Tibial artery (tissue), 4 donors: ENCODE data around the gene GALNT18.

ENCODE experiments used
- DNase-seq, 2 donors: peaks; one replicate each; pipeline ENCODE4 v3.0.0-alpha.2; 2019
- H3K27ac ChIP-seq, 2 donors: fragments of 200-600 bp; sonication (generic) in 1 of 2; 1 replicate in 1 of 2; 2 replicates in 1 of 2; pipeline ENCODE4 v1.5.1; 2018 to 2019; ENCODE audit warnings: mild to moderate bottlenecking in 1 of 2
- H3K27me3 ChIP-seq, 2 donors: fragments of 200-600 bp; sonication (generic) in 1 of 2; one replicate each; pipeline versions ENCODE4 v1.5.1 to v1.6.0; 2016 to 2019
- H3K36me3 ChIP-seq, 3 donors: fragments of 200-600 bp; sonication (generic) in 2 of 3; one replicate each; pipeline ENCODE4 v1.5.1; 2016 to 2019; ENCODE audit warnings: mild to moderate bottlenecking in 2 of 3
- H3K4me1 ChIP-seq, 4 donors: fragments of 200-600 bp; sonication (generic) in 2 of 4; 1 replicate in 3 of 4; 2 replicates in 1 of 4; pipeline ENCODE4 v1.5.1; 2016 to 2019
- H3K4me3 ChIP-seq, 2 donors: fragments of 200-600 bp; sonication (generic) in 1 of 2; 1 replicate in 1 of 2; 2 replicates in 1 of 2; pipeline ENCODE4 v1.5.1; 2018 to 2019; ENCODE audit warnings: mild to moderate bottlenecking in 2 of 2
- H3K9me3 ChIP-seq, 3 donors: fragments of 200-600 bp; sonication (generic) in 1 of 3; one replicate each; pipeline ENCODE4 v1.5.1; 2016 to 2019
- CTCF ChIP-seq, 2 experiments: fragments of 200-600 bp in 1 of 2; fragments of 450-650 bp in 1 of 2; IDR thresholded peaks; one replicate each; pipeline ENCODE4 v1.5.1; 2017 to 2019; ENCODE audit warnings: antibody characterized with exemption in 2 of 2, mild to moderate bottlenecking in 1 of 2, moderate library complexity in 1 of 2
- intact Hi-C: fragments of 100-400 bp; cut with DNase I; formaldehyde crosslinking; loops from one replicate; pipeline ENCODE4 v1.15.0; 2023; ENCODE audit warnings: low total_unique reads

Gene GALNT18

GRCh38 chr11:11659567-11660362, 38.0 kb upstream of the GALNT18 start:
- Histone ChIP-seq H3K27ac (no peak overlapping the region), H3K27me3 (no peaks in the 10 kb centered on the region), H3K4me3 (no peak overlapping the region), H3K36me3 (no peaks in the 10 kb centered on the region), H3K4me1 (no peaks in the 10 kb centered on the region), H3K9me3 (no peaks in the 10 kb centered on the region)
- no peak for TF ChIP-seq CTCF (IDR thresholded peaks at IDR 0.05)
- intact Hi-C loops, result no loop called here
- DNase-seq, result no peak

GRCh38 chr11:11657218-11657955, 35.6 kb upstream of the GALNT18 start:
- Histone ChIP-seq H3K4me3 (no peak overlapping the region), H3K27ac (no peak overlapping the region), H3K9me3 (no peaks in the 10 kb centered on the region), H3K4me1 (no peaks in the 10 kb centered on the region), H3K36me3 (no peaks in the 10 kb centered on the region), H3K27me3 (no peaks in the 10 kb centered on the region)
- DNase-seq, result no peak
- TF ChIP-seq CTCF (IDR thresholded peaks at IDR 0.05), result no peak
- intact Hi-C loops, result no loop called here

GRCh38 chr11:11641581-11641980, 19.8 kb upstream of the GALNT18 start:
- Histone ChIP-seq H3K4me1 (no peaks in the 10 kb centered on the region), H3K9me3 (peaks cover 0 to 7% (median 0%) of the 10 kb centered on the region in 3 donors), H3K36me3 (no peaks in the 10 kb centered on the region), H3K4me3 (no peak overlapping the region), H3K27ac (no peak overlapping the region), H3K27me3 (no peaks in the 10 kb centered on the region)
- no peak for TF ChIP-seq CTCF (IDR thresholded peaks at IDR 0.05)
- intact Hi-C loops, result no loop called here
- no peak for DNase-seq

- Histone ChIP-seq H3K4me3 (no peak overlapping the region), H3K9me3 (peaks cover 0 to 7% (median 0%) of the 10 kb centered on the region in 3 donors), H3K36me3 (no peaks in the 10 kb centered on the region), H3K27me3 (no peaks in the 10 kb centered on the region), H3K27ac (no peak overlapping the region), H3K4me1 (no peaks in the 10 kb centered on the region)
- DNase-seq, result no peak
- intact Hi-C loops, result no loop called here
- TF ChIP-seq CTCF (IDR thresholded peaks at IDR 0.05), result no peak
Measured at GRCh38 chr11:11640996-11641395, 19.2 kb upstream of the GALNT18 start.

- no peak for TF ChIP-seq CTCF (IDR thresholded peaks at IDR 0.05)
- no peaks in the 10 kb centered on the region for H3K27me3 ChIP-seq
- H3K9me3 ChIP-seq, result peaks cover 0 to 6% (median 0%) of the 10 kb centered on the region in 3 donors
- no peaks in the 10 kb centered on the region for H3K36me3 ChIP-seq
- H3K4me3 ChIP-seq, result no peak overlapping the region
- intact Hi-C loops, result no loop called here
- no peak for DNase-seq
- H3K4me1 ChIP-seq, result no peaks in the 10 kb centered on the region
- H3K27ac ChIP-seq, result no peak overlapping the region
Measured at GRCh38 chr11:11640152-11640551, 18.3 kb upstream of the GALNT18 start.
